Endothelial cell (in vitro differentiated cells): Measurements from ENCODE around the gene SCIN. TPM values are rescaled to one million over a fixed set of nuclear protein-coding genes. Genes with fewer than 3 reads are reported as not detected.

ENCODE experiments used
- DNase-seq: peaks from one replicate; pipeline ENCODE4 v3.0.0; 2021; ENCODE audit warnings: low spot score
- H3K27ac Mint-ChIP-seq: one replicate; pipeline ENCODE4 v1.8.0; 2021; ENCODE audit warnings: mixed read lengths, inconsistent platforms; ENCODE audit not compliant: unreplicated experiment
- H3K27me3 Mint-ChIP-seq: one replicate; pipeline ENCODE4 v1.8.0; 2021; ENCODE audit warnings: mild to moderate bottlenecking, moderate library complexity, mixed read lengths, inconsistent platforms; ENCODE audit not compliant: unreplicated experiment
- H3K36me3 Mint-ChIP-seq: one replicate; pipeline ENCODE4 v1.8.0; 2021; ENCODE audit warnings: mild to moderate bottlenecking, low read depth, mixed read lengths, inconsistent platforms; ENCODE audit not compliant: unreplicated experiment
- H3K4me1 Mint-ChIP-seq: one replicate; pipeline ENCODE4 v1.8.0; 2021; ENCODE audit warnings: mild to moderate bottlenecking, mixed read lengths, inconsistent platforms; ENCODE audit not compliant: unreplicated experiment
- H3K4me3 Mint-ChIP-seq: one replicate; pipeline ENCODE4 v1.8.0; 2021; ENCODE audit warnings: mild to moderate bottlenecking, mixed read lengths, inconsistent platforms; ENCODE audit not compliant: unreplicated experiment
- H3K9me3 Mint-ChIP-seq: one replicate; pipeline ENCODE4 v1.8.0; 2021; ENCODE audit warnings: mixed read lengths, inconsistent platforms; ENCODE audit not compliant: unreplicated experiment
- CTCF ChIP-seq: fragments of 200-600 bp; sonication (generic); IDR thresholded peaks from one replicate; pipeline ENCODE4 v1.5.0; 2021; ENCODE audit warnings: antibody characterized with exemption; ENCODE audit not compliant: unreplicated experiment
- total RNA-seq: library from RNA; stranded (reverse); fragmentation: NEBNext Ultra II Directional; extraction: Animal tissue kit (Norgen Biotek cat#: 25700); gene quantifications from one replicate; pipeline ENCODE4 v1.2.1, GENCODE V29; 2021; ENCODE audit not compliant: unreplicated experiment

SCIN gene
- total RNA-seq, 1 donor from 2014 or later: 8.2 TPM

GRCh38 chr7:12594122-12594897 lies 23.8 kb downstream of the SCIN start:
- peaks cover 4% of the 10 kb centered on the region for H3K27me3 Mint-ChIP-seq
- no peak overlapping the region for H3K27ac Mint-ChIP-seq
- H3K4me3 Mint-ChIP-seq: no peak overlapping the region
- H3K36me3 Mint-ChIP-seq: peaks cover 9% of the 10 kb centered on the region
- peaks cover 3% of the 10 kb centered on the region for H3K4me1 Mint-ChIP-seq
- peaks cover 9% of the 10 kb centered on the region for H3K9me3 Mint-ChIP-seq
- DNase-seq: no peak
- no peak for TF ChIP-seq CTCF

GRCh38 chr7:12595148-12595547 lies 24.6 kb downstream of the SCIN start:
- Mint-ChIP-seq H3K27me3 (peaks cover 4% of the 10 kb centered on the region), H3K4me1 (peaks cover 3% of the 10 kb centered on the region), H3K4me3 (no peak overlapping the region), H3K27ac (no peak overlapping the region), H3K9me3 (peaks cover 9% of the 10 kb centered on the region), H3K36me3 (peaks cover 9% of the 10 kb centered on the region)
- no peak for DNase-seq
- no peak for TF ChIP-seq CTCF

GRCh38 chr7:12596225-12596790 lies 25.8 kb downstream of the SCIN start:
- peaks cover 4% of the 10 kb centered on the region for H3K27me3 Mint-ChIP-seq
- no peak overlapping the region for H3K27ac Mint-ChIP-seq
- peaks cover 9% of the 10 kb centered on the region for H3K36me3 Mint-ChIP-seq
- DNase-seq: no peak
- H3K4me1 Mint-ChIP-seq: peaks cover 3% of the 10 kb centered on the region
- no peak overlapping the region for H3K4me3 Mint-ChIP-seq
- H3K9me3 Mint-ChIP-seq: peaks cover 9% of the 10 kb centered on the region
- no peak for TF ChIP-seq CTCF

DNA sequence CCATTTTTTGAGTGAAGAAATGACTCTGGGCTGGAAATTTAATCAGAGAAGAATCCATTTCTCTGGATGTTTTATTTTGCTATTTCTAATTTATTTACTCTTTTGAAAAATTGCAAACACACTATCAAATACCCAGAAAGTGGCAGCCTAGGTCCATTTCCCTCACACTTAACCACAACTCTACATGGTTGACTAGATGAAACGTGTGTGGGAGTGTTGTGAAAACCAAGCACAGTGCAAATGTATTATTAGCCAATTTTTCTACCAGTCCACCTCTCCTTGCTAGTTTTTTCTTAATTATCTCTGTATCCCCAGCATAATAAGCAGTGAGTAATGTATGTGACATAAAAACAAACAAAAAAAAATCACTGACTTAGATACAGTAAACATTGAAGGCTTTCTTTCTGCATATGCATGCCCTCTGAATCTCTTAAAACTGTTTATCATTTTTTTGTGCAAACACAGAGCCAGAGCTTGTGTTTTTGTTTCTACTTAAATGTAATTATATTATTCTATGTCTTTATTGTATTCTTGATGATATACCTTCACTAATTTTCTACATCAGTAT lies 30.9 kb downstream of the SCIN start:
- no peaks in the 10 kb centered on the region for H3K9me3 Mint-ChIP-seq
- H3K4me3 Mint-ChIP-seq: no peak overlapping the region
- no peak overlapping the region for H3K27ac Mint-ChIP-seq
- H3K27me3 Mint-ChIP-seq: no peaks in the 10 kb centered on the region
- H3K4me1 Mint-ChIP-seq: peaks cover 7% of the 10 kb centered on the region
- DNase-seq: no peak
- peaks cover 9% of the 10 kb centered on the region for H3K36me3 Mint-ChIP-seq
- TF ChIP-seq CTCF: no peak

GRCh38 chr7:12607134-12607533 lies 36.6 kb downstream of the SCIN start:
- H3K36me3 Mint-ChIP-seq: peaks cover 2% of the 10 kb centered on the region
- TF ChIP-seq CTCF: no peak
- H3K4me1 Mint-ChIP-seq: peaks cover 4% of the 10 kb centered on the region
- no peak overlapping the region for H3K4me3 Mint-ChIP-seq
- H3K27me3 Mint-ChIP-seq: no peaks in the 10 kb centered on the region
- H3K9me3 Mint-ChIP-seq: no peaks in the 10 kb centered on the region
- H3K27ac Mint-ChIP-seq: no peak overlapping the region
- no peak for DNase-seq
